K562 (cell line): ENCODE measurements around the gene CXCR5. TPM values are rescaled to one million over a fixed set of nuclear protein-coding genes. Genes with fewer than 3 reads are reported as not detected.

ENCODE experiments used
- COPS2 ChIP-seq: fragments of 450-650 bp; conservative IDR thresholded peaks from 2 replicates; pipeline ENCODE4 v1.6.1; 2016; ENCODE audit warnings: mild to moderate bottlenecking, moderate library complexity
- CREB3L1 ChIP-seq: fragments of 450-650 bp; IDR thresholded peaks from 2 replicates; pipeline ENCODE4 v1.6.1; 2014; ENCODE audit warnings: low read depth, mild to moderate bottlenecking, moderate library complexity, borderline replicate concordance
- E2F3 ChIP-seq: fragments of 250-450 bp; sonication (Bioruptor Pico); IDR thresholded peaks from 2 replicates; pipeline ENCODE4 v1.4.0; 2020; ENCODE audit warnings: mild to moderate bottlenecking
- GTF2E2 ChIP-seq: fragments of 200-800 bp; sonication (Bioruptor generic); IDR thresholded peaks from 2 replicates; pipeline ENCODE4 v1.6.1; 2016; ENCODE audit warnings: missing genetic modification characterization, missing compliant biosample characterization
- HMG20A ChIP-seq: fragments of 450-650 bp; formaldehyde crosslinking; conservative IDR thresholded peaks from 2 replicates; pipeline ENCODE4 v1.4.0; 2020; ENCODE audit warnings: mild to moderate bottlenecking, mixed read lengths
- MCM5 ChIP-seq: fragments of 450-650 bp; IDR thresholded peaks from 2 replicates; pipeline ENCODE4 v1.6.1; 2016; ENCODE audit warnings: low read depth
- PKNOX1 ChIP-seq: fragments of 450-650 bp; IDR thresholded peaks from 2 replicates; pipeline ENCODE4 v1.6.1; 2016
- PTRF ChIP-seq: fragments of 450-650 bp; IDR thresholded peaks from 2 replicates; pipeline ENCODE4 v1.6.1; 2016; ENCODE audit warnings: mild to moderate bottlenecking, missing genetic modification characterization, missing compliant biosample characterization
- RBM14 ChIP-seq: fragments of 200-400 bp; formaldehyde crosslinking; IDR thresholded peaks from 2 replicates; pipeline ENCODE4 v1.6.1; 2018; ENCODE audit warnings: low read depth, mild to moderate bottlenecking, low read length, moderate library complexity, borderline replicate concordance; ENCODE audit not compliant: insufficient read depth
- SMAD4 ChIP-seq: fragments of 250-450 bp; sonication (Bioruptor Pico); conservative IDR thresholded peaks from 2 replicates; pipeline ENCODE4 v1.8.0; 2021; ENCODE audit warnings: inconsistent platforms, mild to moderate bottlenecking, moderate library complexity
- SRF ChIP-seq, 2 experiments: fragments of 250-450, 450-650 bp in 1 of 2; sonication (Bioruptor Pico) in 1 of 2; sonication (generic) in 1 of 2; formaldehyde crosslinking; IDR thresholded peaks; 2 replicates each; pipeline versions ENCODE4 v1.5.0 to v1.5.1; 2020 to 2022; ENCODE audit warnings: mild to moderate bottlenecking in 1 of 2, missing genetic modification reagents in 1 of 2
- TAF1 ChIP-seq: IDR thresholded peaks from 2 replicates; pipeline ENCODE4 v1.6.1; 2011; ENCODE audit warnings: mild to moderate bottlenecking, low read length, moderate library complexity; ENCODE audit not compliant: insufficient read depth, control insufficient read depth, severe bottlenecking; ENCODE audit errors: extremely low read depth
- TARDBP ChIP-seq: fragments of 450-650 bp; IDR thresholded peaks from 2 replicates; pipeline ENCODE4 v1.6.1; 2016
- TFAP4 ChIP-seq: sonication (generic); formaldehyde crosslinking; IDR thresholded peaks from 2 replicates; pipeline ENCODE4 v1.8.0; 2022; ENCODE audit warnings: missing genetic modification reagents, mild to moderate bottlenecking, moderate library complexity, borderline replicate concordance
- TOE1 ChIP-seq, 2 experiments: fragments of 450-650 bp in 1 of 2; sonication (generic) in 1 of 2; formaldehyde crosslinking in 1 of 2; IDR thresholded peaks; 2 replicates each; pipeline versions ENCODE4 v1.7.1 to v1.8.0; 2016 to 2022; ENCODE audit warnings: borderline replicate concordance in 2 of 2, mild to moderate bottlenecking in 2 of 2, antibody characterized with exemption in 1 of 2, inconsistent platforms in 1 of 2, low read depth in 1 of 2, missing genetic modification reagents in 1 of 2, moderate library complexity in 1 of 2
- TRIM24 ChIP-seq, 2 experiments: fragments of 450-650 bp; IDR thresholded peaks; 2 replicates each; pipeline ENCODE4 v1.6.1; 2016
- YBX1 ChIP-seq: fragments of 450-650 bp; IDR thresholded peaks from 2 replicates; pipeline ENCODE4 v1.7.1; 2016; ENCODE audit warnings: mild to moderate bottlenecking
- ZNF644 ChIP-seq: fragments of 200-800 bp; sonication (Bioruptor generic); IDR thresholded peaks from 2 replicates; pipeline ENCODE4 v1.6.1; 2016; ENCODE audit warnings: low read depth, missing genetic modification characterization, missing compliant biosample characterization
- ZNF717 ChIP-seq: fragments of 250-450 bp; sonication (Bioruptor Pico); IDR thresholded peaks from 2 replicates; pipeline ENCODE4 v1.5.0; 2021
- ZNF79 ChIP-seq: fragments of 250-450 bp; sonication (Bioruptor Pico); IDR thresholded peaks from 2 replicates; pipeline ENCODE4 v1.4.0; 2020; ENCODE audit warnings: low read depth, mild to moderate bottlenecking, moderate library complexity
- polyA plus RNA-seq, 8 experiments: library from polyadenylated mRNA; depleted of rRNA in 4 of 8; stranded (reverse) in 5 of 8; unstranded in 3 of 8; fragments of >200 nt; fragmentation: Nextera tagmentation in 2 of 8; fragmentation: Illumina TruSeq in 1 of 8; extraction: Ambion mirVana in 2 of 8; extraction: Trizol in 1 of 8; gene quantifications; 2 replicates each; pipeline versions ENCODE4 v1.2.1 to v1.2.3, GENCODE V29; 2011 to 2014; ENCODE audit warnings: inconsistent platforms in 1 of 8, missing spikeins in 1 of 8
- total RNA-seq, 7 experiments: library from RNA; depleted of rRNA in 6 of 7; stranded (reverse); fragments of >200 nt in 6 of 7; fragmentation: Illumina TruSeq in 2 of 7; extraction: Trizol in 2 of 7; gene quantifications; 2 replicates each; pipeline versions ENCODE4 v1.2.1 to v1.2.3, GENCODE V29; 2011 to 2021; ENCODE audit warnings: low replicate concordance in 1 of 7
- TF ChIP-seq, protein P1 (sequence below): sonication (generic); formaldehyde crosslinking; IDR thresholded peaks from 2 replicates; pipeline ENCODE4 v1.5.0; 2020; ENCODE audit warnings: missing genetic modification reagents
- TF ChIP-seq, protein P2 (sequence below), 2 experiments: fragments of 250-450 bp in 1 of 2; fragments of 450-650 bp in 1 of 2; sonication (Bioruptor Pico) in 1 of 2; IDR thresholded peaks; 2 replicates each; pipeline versions ENCODE4 v1.6.1 to v1.8.0; 2016 to 2021; ENCODE audit warnings: mild to moderate bottlenecking in 2 of 2, moderate library complexity in 2 of 2, missing compliant biosample characterization in 1 of 2, missing genetic modification characterization in 1 of 2

Gene CXCR5
- total and polyA plus RNA-seq, 9 of the 15 experiments (the other 6 are each of a cell fraction or from before 2014, with no cell fraction given), result 0.03 to 0.06 TPM; not detected in 7

DNA sequence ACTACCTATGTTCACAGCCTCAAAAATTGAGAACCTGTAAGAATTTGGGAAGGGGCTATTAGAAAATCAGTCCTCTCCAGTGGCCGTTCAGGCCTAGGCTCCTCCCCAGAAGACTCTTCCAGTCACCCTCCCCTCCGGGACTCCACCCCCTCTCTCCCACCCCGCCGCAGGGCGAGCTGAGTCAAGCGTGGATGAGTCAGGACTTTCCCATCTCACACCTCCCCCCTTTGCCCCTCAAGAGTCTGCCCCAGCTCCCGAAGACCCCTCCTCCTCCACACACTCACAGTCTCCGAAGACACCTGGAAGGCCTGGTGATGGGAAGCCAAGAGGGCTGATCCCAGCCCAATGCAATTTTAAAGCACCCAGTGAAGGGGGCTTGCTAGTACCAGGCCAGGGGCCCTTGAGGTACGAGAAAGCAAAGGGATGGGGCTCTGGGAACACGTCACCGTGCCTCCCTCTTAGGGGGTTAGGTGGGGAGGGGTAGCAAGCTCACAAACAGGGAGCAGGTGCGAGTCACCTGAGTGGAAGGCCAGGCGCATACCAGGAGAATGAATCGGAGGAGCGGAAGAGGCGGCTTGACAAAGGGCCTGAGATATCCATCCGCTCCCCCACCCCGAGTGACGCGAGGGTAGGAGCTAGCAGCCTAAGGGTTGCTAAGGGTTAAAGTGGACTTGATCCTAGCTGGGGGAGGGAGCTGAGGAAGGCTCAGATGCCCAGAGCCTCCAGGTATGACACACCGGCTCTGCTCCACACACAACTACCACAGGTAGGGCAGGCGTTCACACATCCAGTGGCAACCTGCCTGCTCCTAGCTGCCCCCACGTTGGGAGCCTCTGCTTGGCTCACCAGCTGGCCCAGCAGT, 28.4 kb downstream of the CXCR5 start (continued):
- TF ChIP-seq RBM14 (no peak), ZNF644 (tag) (no peak), PKNOX1 (peak; percentile 20; the same call in 1 of the 2 replicates), ZNF79 (no peak), MCM5 (no peak), TARDBP (no peak), E2F3 (CRISPR knock-in tag) (no peak; the same call in 1 of the 2 replicates), CREB3L1 (0 out of 2 replicates have a peak, but pooled peaks have one; percentile 26), GTF2E2 (no peak), TFAP4 (CRISPR knock-in tag) (no peak; the same call in 1 of the 2 replicates), TOE1 (IDR thresholded peaks at IDR 0.05; ENCODE audit: borderline replicate concordance) (peak; percentile 29; the same call in 1 of the 2 replicates), TOE1 (CRISPR knock-in tag; IDR thresholded peaks at IDR 0.05; ENCODE audit: borderline replicate concordance, low read depth) (no peak), SMAD4 (CRISPR knock-in tag) (peak; percentile 70; the same call in 1 of the 2 replicates), TRIM24 (IDR thresholded peaks at IDR 0.05) (peak; percentile 41 to 55; a peak in 2 of 4 replicates), COPS2 (no peak), SRF (CRISPR knock-in tag; IDR thresholded peaks at IDR 0.05) (no peak), PTRF (tag) (no peak), ZNF717 (CRISPR knock-in tag) (no peak), TAF1 (peak; percentile 48), HMG20A (CRISPR knock-in tag) (no peak), YBX1 (no peak)
- TF ChIP-seq, protein P1, sequence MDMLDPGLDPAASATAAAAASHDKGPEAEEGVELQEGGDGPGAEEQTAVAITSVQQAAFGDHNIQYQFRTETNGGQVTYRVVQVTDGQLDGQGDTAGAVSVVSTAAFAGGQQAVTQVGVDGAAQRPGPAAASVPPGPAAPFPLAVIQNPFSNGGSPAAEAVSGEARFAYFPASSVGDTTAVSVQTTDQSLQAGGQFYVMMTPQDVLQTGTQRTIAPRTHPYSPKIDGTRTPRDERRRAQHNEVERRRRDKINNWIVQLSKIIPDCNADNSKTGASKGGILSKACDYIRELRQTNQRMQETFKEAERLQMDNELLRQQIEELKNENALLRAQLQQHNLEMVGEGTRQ, result no peak
- TF ChIP-seq, protein P2, sequence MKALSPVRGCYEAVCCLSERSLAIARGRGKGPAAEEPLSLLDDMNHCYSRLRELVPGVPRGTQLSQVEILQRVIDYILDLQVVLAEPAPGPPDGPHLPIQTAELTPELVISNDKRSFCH (CRISPR knock-in tag; IDR thresholded peaks at IDR 0.05), result no peak
- TF ChIP-seq, protein P2 (tag; IDR thresholded peaks at IDR 0.05), result no peak; the same call in 1 of the 2 replicates
